NCI-H1694 (cell line): ENCODE data around the gene LEP.

Experiments
- DNase-seq: peaks from one replicate; lab custom pipeline; 2025; lab: John Stamatoyannopoulos, UW

The LEP gene

DNA sequence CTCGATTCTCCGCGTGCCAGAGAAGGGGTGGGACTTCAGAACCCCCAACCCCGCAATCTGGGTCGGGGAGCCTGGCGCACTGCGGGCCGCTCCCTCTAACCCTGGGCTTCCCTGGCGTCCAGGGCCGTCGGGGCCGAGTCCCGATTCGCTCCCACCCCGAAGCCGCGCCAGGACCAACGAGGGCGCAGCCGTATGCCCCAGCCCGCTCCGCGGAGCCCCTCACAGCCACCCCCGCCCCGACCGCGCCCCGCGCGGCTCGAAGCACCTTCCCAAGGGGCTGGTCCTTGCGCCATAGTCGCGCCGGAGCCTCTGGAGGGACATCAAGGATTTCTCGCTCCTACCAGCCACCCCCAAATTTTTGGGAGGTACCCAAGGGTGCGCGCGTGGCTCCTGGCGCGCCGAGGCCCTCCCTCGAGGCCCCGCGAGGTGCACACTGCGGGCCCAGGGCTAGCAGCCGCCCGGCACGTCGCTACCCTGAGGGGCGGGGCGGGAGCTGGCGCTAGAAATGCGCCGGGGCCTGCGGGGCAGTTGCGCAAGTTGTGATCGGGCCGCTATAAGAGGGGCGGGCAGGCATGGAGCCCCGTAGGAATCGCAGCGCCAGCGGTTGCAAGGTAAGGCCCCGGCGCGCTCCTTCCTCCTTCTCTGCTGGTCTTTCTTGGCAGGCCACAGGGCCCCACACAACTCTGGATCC lies at the start of gene LEP:
Gene LEP, plus strand, starts transcription at position 583 of the 691 bp plus-strand sequence. CDS start 10,741 bp downstream, outside the sequence.
- no peak for DNase-seq

- no peak for DNase-seq
These were observed 48.5 kb upstream of the LEP start for GRCh38 chr7:128192497-128193142.

GRCh38 chr7:128194533-128195282 lies 46.4 kb upstream of the LEP start:
- no peak for DNase-seq

- no peak for DNase-seq
These were observed 43.5 kb upstream of the LEP start for GRCh38 chr7:128197589-128197988.

DNA sequence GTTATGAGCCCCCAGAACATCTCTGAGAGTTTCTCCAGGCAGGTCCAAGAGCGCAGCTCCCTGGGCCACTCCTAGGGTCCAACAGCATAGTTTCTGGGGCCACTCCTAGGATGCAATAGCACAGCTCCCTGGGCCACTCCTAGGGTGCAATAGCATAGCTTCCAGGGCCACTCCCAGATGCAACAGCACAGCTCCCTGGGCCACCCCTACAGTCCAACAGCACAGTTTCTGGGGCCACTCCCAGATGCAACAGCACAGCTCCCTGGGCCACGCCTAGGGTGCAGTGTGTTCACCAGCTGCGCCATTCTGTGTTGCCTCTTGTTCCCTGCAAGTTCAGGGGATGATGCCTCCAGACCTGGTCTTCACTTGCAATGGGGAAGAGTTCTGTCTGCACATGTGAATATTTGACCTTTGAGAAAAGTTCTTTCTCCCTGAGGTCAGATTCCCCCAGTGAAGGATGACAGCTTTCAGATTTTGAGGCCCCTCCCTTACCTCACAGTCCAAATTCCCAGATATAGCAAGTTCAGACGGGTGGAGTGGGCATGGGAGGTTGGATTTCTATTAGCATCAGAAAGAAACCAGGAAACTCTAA lies 43.0 kb upstream of the LEP start:
- no peak for DNase-seq

GRCh38 chr7:128200376-128200775 lies 40.7 kb upstream of the LEP start:
- no peak for DNase-seq

DNA sequence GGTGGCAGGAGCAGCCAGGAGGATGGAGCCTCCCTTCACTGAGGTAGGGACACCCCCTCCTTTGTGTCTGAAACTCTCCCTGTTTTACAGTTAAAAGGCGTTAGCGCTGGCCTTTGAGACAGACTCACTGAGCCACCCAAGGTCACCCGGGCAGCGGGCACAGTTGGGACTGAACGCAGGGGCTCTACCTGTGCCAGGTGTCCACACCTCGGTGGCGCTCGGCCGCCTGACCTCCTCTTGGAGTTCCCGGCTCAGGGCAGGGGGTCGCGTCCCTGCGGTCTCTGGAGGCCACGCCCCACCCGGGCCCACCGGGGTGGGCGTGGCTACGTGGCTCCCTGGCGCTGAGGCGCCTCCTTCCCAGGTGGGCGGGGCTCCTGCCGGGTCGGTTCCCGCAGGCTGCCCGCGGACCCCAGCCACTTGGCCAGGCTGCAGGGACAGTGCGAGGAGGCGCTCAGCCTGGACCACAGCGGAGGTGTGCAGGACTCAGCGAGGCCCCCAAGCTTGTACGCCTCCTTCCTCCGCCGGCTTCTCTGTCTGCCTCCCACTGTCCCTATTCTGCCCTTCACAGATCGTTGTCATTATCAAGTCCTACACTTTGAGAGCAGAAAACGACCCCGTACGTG lies 39.9 kb upstream of the LEP start:
- DNase-seq = no peak

DNA sequence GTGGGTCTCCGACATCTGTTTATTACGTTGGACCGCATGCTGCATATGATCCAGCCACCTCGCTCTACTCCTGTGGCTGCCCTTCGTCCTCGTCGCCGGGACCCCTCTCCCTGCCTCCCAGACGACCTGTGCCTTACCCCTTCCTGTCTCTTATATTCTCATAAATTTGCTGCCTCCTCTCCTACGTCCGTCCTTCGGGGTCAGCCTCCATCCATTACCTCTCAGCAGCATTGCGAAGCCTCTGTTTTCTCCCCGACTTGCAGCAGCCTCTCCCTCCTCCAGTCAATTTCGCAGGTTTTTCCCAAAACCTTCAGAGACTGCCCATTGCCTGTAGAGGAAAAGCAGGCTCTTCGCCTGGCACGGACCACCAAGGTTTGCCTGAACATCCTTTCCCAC lies 39.4 kb upstream of the LEP start:
- DNase-seq = no peak

DNA sequence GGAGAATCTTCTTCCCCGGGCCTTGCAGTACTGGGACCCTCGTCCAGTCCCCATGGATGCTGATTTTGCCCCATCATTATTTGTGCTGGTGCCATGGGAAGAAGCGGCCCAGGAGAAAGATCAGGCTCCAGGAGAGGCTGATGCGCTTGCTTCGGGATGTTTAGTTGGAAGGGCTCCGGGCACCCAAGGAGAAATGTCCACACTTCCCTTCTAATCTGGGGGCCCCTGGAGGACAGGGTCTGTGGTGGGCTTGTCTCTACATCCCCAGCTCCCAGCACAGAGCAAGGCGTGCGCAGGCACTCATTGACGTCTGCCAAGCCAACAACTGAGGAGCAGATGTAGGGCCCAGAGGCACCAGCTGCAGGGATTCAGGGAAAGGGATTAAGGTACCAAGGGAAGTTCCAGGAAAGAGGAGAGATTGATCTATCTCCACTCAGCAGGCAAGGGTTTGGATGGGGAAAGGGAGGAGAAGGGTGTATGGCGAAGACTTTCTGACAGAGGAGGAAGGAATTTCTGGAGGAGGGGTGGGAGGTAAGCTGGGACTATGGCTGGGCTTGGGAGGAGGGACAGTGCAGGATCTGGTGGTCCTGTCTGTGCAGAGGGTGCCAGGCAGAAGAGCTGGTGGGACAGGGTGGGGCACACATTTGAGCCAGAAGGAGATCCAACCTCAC lies 38.7 kb upstream of the LEP start:
- no peak for DNase-seq

GRCh38 chr7:128203047-128203491 lies 38.0 kb upstream of the LEP start:
- DNase-seq = no peak

- no peak for DNase-seq
These were observed 37.3 kb upstream of the LEP start for GRCh38 chr7:128203710-128204214.

DNA sequence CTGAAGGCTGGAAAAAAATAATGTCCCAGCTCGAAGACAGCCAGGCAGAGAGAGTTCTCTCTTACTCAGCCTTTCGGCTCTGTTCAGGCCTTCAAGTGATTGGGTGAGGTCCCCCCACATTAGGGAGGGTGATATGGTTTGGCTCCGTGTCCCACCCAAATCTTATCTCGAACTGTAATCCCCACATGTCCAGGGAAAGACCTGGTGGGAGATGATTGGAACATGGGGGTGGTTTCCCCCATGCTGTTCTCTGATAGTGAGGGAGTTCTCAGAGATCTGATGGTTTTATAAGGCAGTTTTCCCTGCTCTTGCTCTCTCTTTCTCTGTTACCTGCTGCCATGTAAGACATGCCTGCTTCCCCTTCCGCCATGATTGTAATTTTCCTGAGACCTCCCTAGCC lies 36.6 kb upstream of the LEP start:
- no peak for DNase-seq

DNA sequence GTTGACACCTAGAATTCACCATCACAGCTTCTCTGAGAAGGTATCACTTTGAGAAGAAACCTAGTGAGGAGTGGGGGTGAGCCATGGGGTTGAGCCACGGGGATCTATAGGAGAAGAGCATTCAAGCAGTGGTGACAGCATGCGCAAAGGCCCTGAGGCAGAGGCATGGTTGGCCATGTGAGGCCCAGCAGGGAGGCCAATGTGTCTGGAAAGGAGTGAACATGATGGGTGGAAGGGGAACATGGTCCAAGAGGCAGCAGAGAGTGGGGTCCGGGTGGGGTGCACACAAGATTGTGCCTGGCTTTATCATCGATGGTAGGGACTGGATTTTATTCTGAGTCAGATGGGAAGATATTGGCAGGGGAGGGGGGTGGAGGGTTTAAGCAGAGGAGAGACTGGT lies 36.0 kb upstream of the LEP start:
- DNase-seq = no peak

GRCh38 chr7:128206017-128206746 lies 34.9 kb upstream of the LEP start:
- DNase-seq = no peak

DNA sequence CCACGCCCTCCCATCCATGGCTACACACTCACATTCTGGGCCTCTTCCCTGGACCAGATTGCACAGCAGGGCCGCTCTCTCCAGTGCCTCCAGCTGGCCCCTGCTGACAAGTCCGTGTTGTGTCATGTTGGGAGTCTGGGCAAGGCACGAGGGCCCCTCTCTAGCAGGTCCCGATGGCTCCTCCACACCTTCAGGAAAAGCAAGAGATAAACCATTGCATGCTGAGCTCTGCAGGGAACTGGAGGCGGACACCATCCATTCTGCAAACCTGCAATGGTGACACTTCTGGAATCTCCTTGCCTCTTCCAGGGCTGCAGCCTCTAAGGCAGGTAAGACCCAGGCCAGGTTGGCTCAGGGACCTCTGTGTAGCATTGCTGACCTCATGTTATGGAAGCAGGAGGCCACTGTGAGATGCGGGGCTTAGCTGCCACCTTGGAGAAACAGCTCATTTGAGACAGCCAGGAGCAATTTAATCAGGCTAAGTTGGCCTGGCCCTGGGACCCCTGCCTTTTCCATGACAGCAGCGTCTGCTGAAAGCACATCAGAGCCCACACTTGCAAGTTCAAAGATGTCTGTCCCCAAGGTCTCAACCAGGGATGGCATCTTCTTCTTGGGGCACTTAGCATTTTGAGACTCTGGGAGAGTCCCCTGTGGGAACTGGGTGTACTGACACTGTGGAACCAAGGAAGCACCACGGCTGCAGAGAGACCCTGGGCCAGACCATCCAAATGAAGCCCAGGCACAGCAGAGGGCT lies 34.2 kb upstream of the LEP start:
- DNase-seq = no peak

DNA sequence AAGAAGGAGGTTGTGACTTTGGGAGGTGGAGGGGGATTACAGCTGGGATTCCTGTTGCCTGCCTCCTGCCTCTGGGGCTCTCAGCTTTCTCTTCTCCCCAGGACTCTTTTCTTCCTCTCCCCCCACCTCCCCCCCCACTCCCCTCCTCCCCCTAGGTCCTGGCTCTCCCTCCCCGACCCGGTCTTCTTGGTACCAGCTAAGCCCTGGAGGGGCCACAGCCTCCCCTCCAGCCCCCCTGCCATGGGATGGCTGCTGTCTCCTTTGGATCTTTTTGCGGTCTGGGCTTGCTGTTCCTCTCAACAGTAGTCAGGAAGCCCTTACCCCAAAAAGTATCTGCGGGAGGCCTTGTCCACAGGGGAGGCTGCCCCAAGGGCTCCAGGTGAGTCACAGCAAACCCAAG lies 33.5 kb upstream of the LEP start:
- no peak for DNase-seq

- DNase-seq = peak; percentile 66
These were observed 31.6 kb upstream of the LEP start for GRCh38 chr7:128209229-128210035.

DNA sequence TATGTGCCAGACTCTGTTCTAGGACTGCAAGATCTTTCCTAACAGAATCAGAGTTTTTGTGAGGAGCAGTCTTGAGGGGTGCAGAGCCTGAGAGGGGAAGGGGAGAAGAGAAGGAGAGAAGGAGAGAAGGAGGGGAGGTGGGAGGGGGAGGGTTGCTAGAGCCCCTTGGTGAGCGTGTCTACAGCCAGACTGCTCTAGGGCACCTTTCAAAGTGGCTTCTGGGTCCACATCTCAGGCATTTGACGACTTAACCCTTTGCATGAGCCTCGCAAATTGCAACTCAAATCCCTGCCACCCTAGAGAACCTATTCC lies 31.1 kb upstream of the LEP start:
- no peak for DNase-seq
